ENCODE measurements around the gene ZNF451.

Gene ZNF451

GRCh38 chr6:57205550-57206328 is 115.8 kb downstream of the ZNF451 start:
- DNase-seq (ENCODE audit: low spot score) = no peak

GRCh38 chr6:57207141-57207540 is 117.2 kb downstream of the ZNF451 start:
- DNase-seq (ENCODE audit: low spot score) = peak; percentile 48

GRCh38 chr6:57207872-57208271 is 117.9 kb downstream of the ZNF451 start:
- no peak for DNase-seq (ENCODE audit: low spot score)

- no peak for DNase-seq (ENCODE audit: low spot score)
Observed at GRCh38 chr6:57209030-57209429, 119.0 kb downstream of the ZNF451 start.

- DNase-seq (ENCODE audit: low spot score) = no peak
Observed at GRCh38 chr6:57210060-57210459, 120.1 kb downstream of the ZNF451 start.

GRCh38 chr6:57215260-57215659 is 125.3 kb downstream of the ZNF451 start:
- no peak for DNase-seq (ENCODE audit: low spot score)

- DNase-seq (ENCODE audit: low spot score) = no peak
Observed at GRCh38 chr6:57216235-57217101, 126.5 kb downstream of the ZNF451 start.

- DNase-seq (ENCODE audit: low spot score) = no peak
Observed at GRCh38 chr6:57217270-57217669, 127.3 kb downstream of the ZNF451 start.
